ENCODE measurements around the gene FKBP9. TPM values are rescaled to one million over a fixed set of nuclear protein-coding genes. Genes with fewer than 3 reads are reported as not detected.

FKBP9 gene
- total RNA-seq, 4 donors from 2014 or later: 47.8 to 82.6 (median 75.8) TPM

DNA sequence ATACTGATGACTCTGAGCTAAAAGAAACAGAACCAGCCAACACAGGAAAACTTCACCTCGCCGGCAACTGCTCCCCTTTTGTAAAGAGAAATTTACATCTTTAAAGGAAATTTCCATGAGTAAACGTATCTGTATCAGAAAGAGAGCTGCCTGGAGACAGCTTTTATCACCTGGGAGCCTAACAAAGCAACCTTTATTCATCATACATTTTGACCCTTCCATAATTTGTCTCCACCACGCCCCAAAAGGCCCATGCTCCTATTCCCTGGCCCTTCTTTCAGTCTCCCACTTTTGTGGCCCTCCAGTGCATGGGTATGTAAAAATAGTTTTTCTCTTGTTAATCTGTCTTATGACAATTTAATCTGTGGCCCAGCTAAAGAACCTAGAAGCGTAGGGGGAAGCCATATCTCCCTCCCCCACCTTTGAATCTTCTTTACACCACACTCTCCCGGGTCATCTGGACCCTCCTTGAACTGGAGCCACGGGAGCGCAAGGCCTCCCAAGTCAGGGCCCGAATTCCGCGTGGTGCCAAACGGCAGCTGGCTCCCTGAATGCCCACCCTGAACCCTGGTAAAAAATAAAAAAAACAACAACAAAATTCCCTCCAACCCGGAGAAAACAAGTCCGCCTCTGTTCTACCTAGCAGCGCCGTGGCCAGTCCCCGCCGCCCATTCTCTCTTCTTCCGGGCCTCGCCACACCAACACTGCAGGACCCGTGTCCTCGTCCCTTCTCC, 15.4 kb upstream of the FKBP9 start:
- 3 to 5% methylated on average over 19 to 20 of the region's 22 CpGs for WGBS, 2 donors
- Histone ChIP-seq H3K36me3 (no peaks in the 10 kb centered on the region), H3K27me3 (no peaks in the 10 kb centered on the region), H3K9me3 (no peaks in the 10 kb centered on the region), H3K27ac (peak overlapping the region; percentile 90 to 98 (median 94)), H3K4me3 (peak overlapping the region; percentile 78 to 93 (median 87)), H3K4me1 (peaks cover 6 to 52% (median 29%) of the 10 kb centered on the region in 3 donors)
- no peak for TF ChIP-seq POLR2A (IDR thresholded peaks at IDR 0.05)
- TF ChIP-seq CTCF (IDR thresholded peaks at IDR 0.05): no peak
- intact Hi-C loops (cut with DNase I): loop anchor here (10.0 kb wide), 2 partner anchors 97 to 113 kb away; no protein-coding TSS in a partner anchor
- no peak for DNase-seq

- H3K4me3 ChIP-seq: peak overlapping the region; percentile 78 to 93 (median 87)
- TF ChIP-seq POLR2A (IDR thresholded peaks at IDR 0.05): peak in 2 of 4 donors; percentile 23 to 38
- peak in 5 of 6 experiments; percentile 55 to 78 (median 73) for TF ChIP-seq CTCF (IDR thresholded peaks at IDR 0.05)
- no peak for DNase-seq
- peaks cover 0 to 44% (median 23%) of the 10 kb centered on the region in 3 donors for H3K4me1 ChIP-seq
- 0% methylated on average over 3 to 4 of the region's 95 CpGs for WGBS, 2 donors
- H3K36me3 ChIP-seq: no peaks in the 10 kb centered on the region
- H3K27ac ChIP-seq: peak overlapping the region; percentile 90 to 98 (median 94)
- intact Hi-C loops (cut with DNase I): loop anchor here (10.0 kb wide), 2 partner anchors 98 to 112 kb away; no protein-coding TSS in a partner anchor
- no peaks in the 10 kb centered on the region for H3K9me3 ChIP-seq
- no peaks in the 10 kb centered on the region for H3K27me3 ChIP-seq
Measured at GRCh38 chr7:32942415-32943251, 14.6 kb upstream of the FKBP9 start.

DNA sequence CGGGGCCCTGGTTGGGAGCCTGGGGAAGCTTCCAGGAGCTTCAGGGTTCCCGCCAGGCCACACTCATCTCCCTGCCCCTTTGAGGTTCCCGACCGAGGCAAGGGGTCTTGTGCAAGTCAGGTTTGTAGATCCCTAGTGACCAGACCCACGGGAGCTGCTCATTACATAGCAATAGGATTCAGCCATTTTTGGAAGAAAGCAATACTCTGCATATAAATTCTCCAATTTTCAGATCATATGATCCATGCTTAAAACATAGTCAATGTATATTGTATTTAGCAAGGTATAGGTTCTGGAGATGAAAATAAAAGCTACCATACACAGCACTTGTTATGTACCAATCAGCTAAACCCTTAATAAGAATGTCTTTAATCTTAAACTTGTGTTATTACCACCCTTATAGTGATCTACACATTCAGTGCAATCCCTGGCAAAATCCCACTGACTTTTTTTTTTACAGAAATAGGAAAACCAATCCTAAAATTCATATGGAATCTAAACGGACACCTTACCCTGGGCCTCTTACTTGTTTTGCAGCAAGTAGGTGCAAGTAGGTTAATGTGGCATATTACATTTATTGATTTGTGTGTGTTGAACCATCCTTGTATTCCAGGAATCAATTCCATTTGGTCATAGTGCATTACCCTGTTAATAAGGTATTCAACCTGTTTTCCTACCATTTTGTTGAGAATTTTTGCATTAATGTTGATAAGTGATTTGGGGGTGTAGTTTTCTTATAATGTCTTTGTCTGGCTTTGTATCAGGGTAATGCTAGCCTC, 13.8 kb upstream of the FKBP9 start:
- peak overlapping the region; percentile 78 to 93 (median 87) for H3K4me3 ChIP-seq
- no peak for DNase-seq

GRCh38 chr7:32947420-32947983, 9.7 kb upstream of the FKBP9 start:
- TF ChIP-seq POLR2A (IDR thresholded peaks at IDR 0.05): no peak
- TF ChIP-seq CTCF (IDR thresholded peaks at IDR 0.05): no peak
- Histone ChIP-seq H3K36me3 (no peaks in the 10 kb centered on the region), H3K4me3 (no peak overlapping the region), H3K27ac (no peak overlapping the region), H3K4me1 (peaks cover 0 to 4% (median 0%) of the 10 kb centered on the region in 3 donors), H3K27me3 (no peaks in the 10 kb centered on the region), H3K9me3 (no peaks in the 10 kb centered on the region)
- WGBS, 2 donors: 79 to 88% methylated on average over 3 of the region's 3 CpGs
- no peak for DNase-seq
- intact Hi-C loops (cut with DNase I): loop anchor here (10.0 kb wide), 2 partner anchors 103 to 107 kb away; no protein-coding TSS in a partner anchor

More for the DNA sequence above, 13.8 kb upstream of the FKBP9 start:
- 17 to 38% methylated on average over 2 to 4 of the region's 6 CpGs for WGBS, 2 donors
- peak overlapping the region; percentile 90 to 98 (median 94) for H3K27ac ChIP-seq
- H3K27me3 ChIP-seq: no peaks in the 10 kb centered on the region
- H3K36me3 ChIP-seq: no peaks in the 10 kb centered on the region
- H3K9me3 ChIP-seq: no peaks in the 10 kb centered on the region
- no peak for TF ChIP-seq POLR2A (IDR thresholded peaks at IDR 0.05)
- peak in 1 of 6 experiments; percentile 46 for TF ChIP-seq CTCF (IDR thresholded peaks at IDR 0.05)
- intact Hi-C loops (cut with DNase I): loop anchor here (10.0 kb wide), 2 partner anchors 99 to 111 kb away; no protein-coding TSS in a partner anchor
- H3K4me1 ChIP-seq: peaks cover 0 to 36% (median 16%) of the 10 kb centered on the region in 3 donors
